ENCODE measurements around the gene KLHL30.

Gene KLHL30

GRCh38 chr2:238121511-238122286 is 16.8 kb upstream of the KLHL30 start:
- DNase-seq, result no peak

- no peak for DNase-seq
These were observed 15.9 kb upstream of the KLHL30 start for GRCh38 chr2:238122287-238123217.

- DNase-seq, result no peak
These were observed 15.1 kb upstream of the KLHL30 start for GRCh38 chr2:238123218-238123971.

- DNase-seq, result no peak
These were observed 14.4 kb upstream of the KLHL30 start for GRCh38 chr2:238123991-238124470.

GRCh38 chr2:238124488-238125126 is 13.9 kb upstream of the KLHL30 start:
- DNase-seq, result no peak

GRCh38 chr2:238125127-238125885 is 13.2 kb upstream of the KLHL30 start:
- no peak for DNase-seq

- no peak for DNase-seq
These were observed 12.1 kb upstream of the KLHL30 start for GRCh38 chr2:238126338-238126737.

- DNase-seq, result no peak
These were observed 11.7 kb upstream of the KLHL30 start for GRCh38 chr2:238126775-238127164.

GRCh38 chr2:238127165-238128060 is 11.1 kb upstream of the KLHL30 start:
- no peak for DNase-seq

- no peak for DNase-seq
These were observed 10.4 kb upstream of the KLHL30 start for GRCh38 chr2:238128061-238128440.

- DNase-seq, result no peak
These were observed 9.9 kb upstream of the KLHL30 start for GRCh38 chr2:238128534-238129001.

- DNase-seq, result no peak
These were observed 9.1 kb upstream of the KLHL30 start for GRCh38 chr2:238129166-238130010.

- DNase-seq, result no peak
These were observed 8.3 kb upstream of the KLHL30 start for GRCh38 chr2:238130111-238130695.

- no peak for DNase-seq
These were observed 7.5 kb upstream of the KLHL30 start for GRCh38 chr2:238130696-238131628.

GRCh38 chr2:238131761-238132462 is 6.6 kb upstream of the KLHL30 start:
- DNase-seq, result no peak

GRCh38 chr2:238132463-238133450 is 5.7 kb upstream of the KLHL30 start:
- no peak for DNase-seq

All from NCI-H2081 (cell line).